GM08714 (cell line): Measurements from ENCODE around the gene LRRC3.
"Not testable (repeated sequence)": the region's sequence is repeated elsewhere in the genome, so short reads cannot be mapped to it uniquely, and the experiment has no call there.

Experiments used
- H3K4me3 ChIP-seq: fragments of 200-500 bp; sonication (Bioruptor generic); 2 replicates; pipeline ENCODE4 v1.5.1; 2014; ENCODE audit warnings: mild to moderate bottlenecking, low read length, inconsistent platforms
- ZNF274 ChIP-seq: IDR thresholded peaks from 2 replicates; pipeline ENCODE4 v1.6.1; 2012; ENCODE audit warnings: mild to moderate bottlenecking, low read depth, low read length

LRRC3 gene

GRCh38 chr21:44495611-44496563 lies 40.6 kb downstream of the LRRC3 start:
- H3K4me3 ChIP-seq, result no peak overlapping the region
- no peak for TF ChIP-seq ZNF274

- H3K4me3 ChIP-seq, result no peak overlapping the region
- TF ChIP-seq ZNF274, result no peak
Measured at GRCh38 chr21:44496564-44497550, 41.5 kb downstream of the LRRC3 start.

GRCh38 chr21:44497703-44498126 lies 42.4 kb downstream of the LRRC3 start:
- TF ChIP-seq ZNF274, result no peak
- H3K4me3 ChIP-seq, result no peak overlapping the region

- no peak overlapping the region for H3K4me3 ChIP-seq
- no peak for TF ChIP-seq ZNF274
Measured at GRCh38 chr21:44498280-44499210, 43.2 kb downstream of the LRRC3 start.

- H3K4me3 ChIP-seq, result no peak overlapping the region
- TF ChIP-seq ZNF274, result no peak
Measured at GRCh38 chr21:44499211-44499560, 43.9 kb downstream of the LRRC3 start.

GRCh38 chr21:44499631-44500030 lies 44.3 kb downstream of the LRRC3 start:
- no peak overlapping the region for H3K4me3 ChIP-seq
- no peak for TF ChIP-seq ZNF274

- no peak overlapping the region for H3K4me3 ChIP-seq
- no peak for TF ChIP-seq ZNF274
Measured at GRCh38 chr21:44500111-44500510, 44.8 kb downstream of the LRRC3 start.

- TF ChIP-seq ZNF274, result no peak
- no peak overlapping the region for H3K4me3 ChIP-seq
Measured at GRCh38 chr21:44502171-44502958, 47.1 kb downstream of the LRRC3 start.

- not testable (repeated sequence) for H3K4me3 ChIP-seq
Measured at GRCh38 chr21:44503006-44503889, 47.9 kb downstream of the LRRC3 start.

GRCh38 chr21:44503901-44504399 lies 48.6 kb downstream of the LRRC3 start:
- H3K4me3 ChIP-seq, result no peak overlapping the region
- TF ChIP-seq ZNF274, result no peak

- TF ChIP-seq ZNF274, result no peak
- no peak overlapping the region for H3K4me3 ChIP-seq
Measured at GRCh38 chr21:44505673-44506278, 50.5 kb downstream of the LRRC3 start.
